H1 (cell line): ENCODE data around the gene SBF2. TPM values are rescaled to one million over a fixed set of nuclear protein-coding genes. Genes with fewer than 3 reads are reported as not detected.

Experiments used
- CBX5 ChIP-seq: fragments of 300-800, 300-1000 bp; sonication (generic); IDR thresholded peaks from 2 replicates; pipeline ENCODE4 v1.7.1; 2016; ENCODE audit warnings: antibody characterized with exemption, low read length, low read depth
- CHD7 ChIP-seq: fragments of 300-600 bp; sonication (generic); IDR thresholded peaks from 2 replicates; pipeline ENCODE4 v1.7.1; 2012; ENCODE audit warnings: low read length, moderate library complexity, mild to moderate bottlenecking, inconsistent platforms; ENCODE audit not compliant: insufficient replicate concordance
- EZH2 ChIP-seq: fragments of 200-600 bp; sonication (generic); IDR thresholded peaks from 2 replicates; pipeline ENCODE4 v1.7.1; 2012; ENCODE audit warnings: low read depth, mild to moderate bottlenecking, moderate library complexity, low read length, inconsistent platforms; ENCODE audit not compliant: severe bottlenecking
- KDM4A ChIP-seq: IDR thresholded peaks from one replicate; pipeline ENCODE4 v1.7.1; 2012; ENCODE audit warnings: low read depth, mild to moderate bottlenecking, moderate library complexity, low read length, inconsistent platforms; ENCODE audit not compliant: severe bottlenecking
- SIN3A ChIP-seq, 2 experiments: IDR thresholded peaks in 1 of 2; conservative IDR thresholded peaks in 1 of 2; 2 replicates each; pipeline ENCODE4 v1.6.1; 2011 to 2012; ENCODE audit warnings: low read length in 2 of 2, improper control_type of control experiment in 1 of 2, low read depth in 1 of 2, mild to moderate bottlenecking in 1 of 2
- polyA plus RNA-seq, 7 experiments: library from polyadenylated mRNA; depleted of rRNA in 3 of 7; stranded (reverse) in 5 of 7; unstranded in 2 of 7; fragments of >200 nt in 5 of 7; fragments of 200-250 nt in 2 of 7; gene quantifications; 1 replicate in 5 of 7; 2 replicates in 1 of 7; 4 replicates in 1 of 7; pipeline versions ENCODE4 v1.2.1 to v1.2.3, GENCODE V29; 2011 to 2013; ENCODE audit warnings: missing spikeins in 2 of 7, mixed read lengths in 2 of 7
- total RNA-seq: library from RNA; stranded (reverse); fragmentation: NEBNext Ultra II Directional; extraction: Animal tissue kit (Norgen Biotek cat#: 25700); gene quantifications from 2 replicates; pipeline ENCODE4 v1.2.1, GENCODE V29; 2021

SBF2 gene
- total and polyA plus RNA-seq, 2 of the 8 experiments (the other 6 are each of a cell fraction or from before 2014, with no cell fraction given): 36.7 to 50.5 TPM

- TF ChIP-seq CHD7 (no peak), CBX5 (no peak), EZH2 (no peak), KDM4A (no peak), SIN3A (conservative IDR thresholded peaks at IDR 0.05 in 1 of 2, IDR thresholded peaks at IDR 0.05 in 1 of 2; ENCODE audit: low read depth in 1 of 2, low read length in 2 of 2) (no peak)
These were observed 338.6 kb downstream of the SBF2 start (continued) for GRCh38 chr11:9955391-9955790.
